Measurements from ENCODE around the gene ATF6B.

DNA sequence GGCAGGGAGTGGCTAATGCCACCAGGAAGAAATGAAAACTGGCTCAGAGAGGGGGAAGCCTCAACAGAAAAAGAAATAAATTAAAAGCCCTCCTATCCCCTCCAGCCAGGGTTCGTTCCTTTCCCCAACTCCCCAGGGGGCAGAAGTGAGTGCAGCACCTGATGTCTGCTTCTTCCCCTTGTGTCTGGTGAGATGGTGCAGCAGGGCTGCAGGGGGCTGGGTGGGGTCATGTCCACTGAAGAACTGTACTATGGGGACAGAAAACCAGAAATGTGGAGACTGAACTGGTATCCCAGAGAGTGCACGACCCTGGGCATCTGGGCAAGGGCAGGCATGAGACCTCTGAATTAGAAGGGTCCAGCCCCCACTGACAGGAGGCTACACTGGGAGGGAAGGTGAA, 40.3 kb upstream of the ATF6B start:
- TF ChIP-seq POLR2A (IDR thresholded peaks at IDR 0.05; ENCODE audit: low read depth, low read length) (no peak), POLR2AphosphoS5 (IDR thresholded peaks at IDR 0.05; ENCODE audit: low read depth, low read length) (no peak), TAF1 (IDR thresholded peaks at IDR 0.05; ENCODE audit: borderline replicate concordance, low read depth, low read length) (no peak)

Measured in GM12892 (cell line).